Colonic mucosa (tissue), 4 donors: ENCODE results near the gene FBXL14. TPM values are rescaled to one million over a fixed set of nuclear protein-coding genes. Genes with fewer than 3 reads are reported as not detected.

Experiments
- DNase-seq: peaks from one replicate; pipeline ENCODE4 v3.0.0-alpha.2; 2020
- H3K27ac ChIP-seq: fragments of 200-600 bp; one replicate; pipeline ENCODE4 v1.8.0; 2021
- H3K27me3 ChIP-seq: fragments of 200-600 bp; one replicate; pipeline ENCODE4 v1.8.0; 2021
- H3K36me3 ChIP-seq: fragments of 200-600 bp; one replicate; pipeline ENCODE4 v1.8.0; 2021
- H3K4me1 ChIP-seq: fragments of 200-600 bp; one replicate; pipeline ENCODE4 v1.8.0; 2021; ENCODE audit warnings: mild to moderate bottlenecking
- H3K4me3 ChIP-seq: fragments of 200-600 bp; one replicate; pipeline ENCODE4 v1.8.0; 2021
- H3K9ac ChIP-seq, 2 donors: one replicate each; pipeline ENCODE4 v1.7.0; 2013; ENCODE audit warnings: control low read depth in 2 of 2, low read depth in 2 of 2, low read length in 2 of 2
- H3K9me3 ChIP-seq: fragments of 200-600 bp; one replicate; pipeline ENCODE4 v1.8.0; 2021
- intact Hi-C: fragments of 100-400 bp; cut with DNase I; formaldehyde crosslinking; loops from one replicate; pipeline ENCODE4 v1.14.1; 2022
- total RNA-seq, 2 donors: library from RNA; stranded (reverse); fragmentation: NEBNext Ultra II Directional in 1 of 2; extraction: Animal tissue kit (Norgen Biotek cat#: 25700) in 1 of 2; gene quantifications; one replicate each; pipeline ENCODE4 v1.2.1, GENCODE V29; 2021
- TF ChIP-seq, protein P1 (sequence below): fragments of 200-600 bp; IDR thresholded peaks from one replicate; pipeline ENCODE4 v1.8.0; 2022; ENCODE audit warnings: antibody characterized with exemption, mild to moderate bottlenecking
- donor health status: healthy.
- donor health status: DM: no; HTN: no; CAD: no.
- donor health status: DM: no; HTN: no; CAD: no.

The FBXL14 gene
- total RNA-seq, 2 donors from 2014 or later: 32.3 to 37.4 TPM

DNA sequence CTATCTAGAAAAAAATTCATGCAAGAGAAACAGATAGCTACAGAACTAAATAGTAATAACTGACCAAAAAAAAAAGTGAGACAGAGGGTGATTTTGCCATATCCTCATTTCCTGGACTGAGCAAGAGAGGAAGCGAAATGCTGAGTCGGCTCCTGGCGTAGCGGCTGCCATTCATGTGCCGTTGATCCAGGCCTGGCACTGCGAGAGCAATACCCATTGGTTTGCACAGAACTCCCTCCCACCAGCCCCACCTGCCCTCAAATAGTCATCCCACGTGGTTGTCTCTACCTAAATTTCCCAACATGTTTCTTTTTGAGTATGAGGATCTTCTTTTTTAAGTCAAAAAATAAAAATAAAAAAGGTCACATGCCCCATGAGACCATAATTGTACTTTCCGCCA is 25.2 kb upstream of the FBXL14 start:
- intact Hi-C loops: no loop called here

DNA sequence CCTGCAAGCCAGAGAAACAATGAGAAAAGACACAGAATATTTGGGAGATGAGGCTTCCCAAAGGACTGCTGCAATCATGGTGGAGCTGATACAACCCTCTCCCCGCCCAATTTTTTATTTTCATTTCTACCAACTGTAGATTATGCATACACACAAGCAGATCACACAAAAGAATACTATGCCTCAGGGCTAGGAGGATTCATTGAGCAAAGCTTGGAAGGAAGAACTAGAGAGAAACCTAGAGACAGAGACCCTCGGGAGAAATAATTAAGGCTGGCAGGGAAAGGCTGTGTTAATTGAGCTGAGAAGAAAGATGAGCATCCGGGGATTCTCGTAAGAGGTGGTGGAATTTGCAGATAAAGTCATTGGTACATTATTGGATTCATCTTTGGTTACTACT is 24.8 kb upstream of the FBXL14 start:
- no peak for DNase-seq
- Histone ChIP-seq H3K27ac (no peak overlapping the region), H3K9ac (no peak overlapping the region), H3K4me1 (no peaks in the 10 kb centered on the region), H3K4me3 (no peak overlapping the region), H3K36me3 (no peaks in the 10 kb centered on the region), H3K27me3 (no peaks in the 10 kb centered on the region), H3K9me3 (no peaks in the 10 kb centered on the region)
- TF ChIP-seq, protein P1, sequence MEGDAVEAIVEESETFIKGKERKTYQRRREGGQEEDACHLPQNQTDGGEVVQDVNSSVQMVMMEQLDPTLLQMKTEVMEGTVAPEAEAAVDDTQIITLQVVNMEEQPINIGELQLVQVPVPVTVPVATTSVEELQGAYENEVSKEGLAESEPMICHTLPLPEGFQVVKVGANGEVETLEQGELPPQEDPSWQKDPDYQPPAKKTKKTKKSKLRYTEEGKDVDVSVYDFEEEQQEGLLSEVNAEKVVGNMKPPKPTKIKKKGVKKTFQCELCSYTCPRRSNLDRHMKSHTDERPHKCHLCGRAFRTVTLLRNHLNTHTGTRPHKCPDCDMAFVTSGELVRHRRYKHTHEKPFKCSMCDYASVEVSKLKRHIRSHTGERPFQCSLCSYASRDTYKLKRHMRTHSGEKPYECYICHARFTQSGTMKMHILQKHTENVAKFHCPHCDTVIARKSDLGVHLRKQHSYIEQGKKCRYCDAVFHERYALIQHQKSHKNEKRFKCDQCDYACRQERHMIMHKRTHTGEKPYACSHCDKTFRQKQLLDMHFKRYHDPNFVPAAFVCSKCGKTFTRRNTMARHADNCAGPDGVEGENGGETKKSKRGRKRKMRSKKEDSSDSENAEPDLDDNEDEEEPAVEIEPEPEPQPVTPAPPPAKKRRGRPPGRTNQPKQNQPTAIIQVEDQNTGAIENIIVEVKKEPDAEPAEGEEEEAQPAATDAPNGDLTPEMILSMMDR: no peak
- intact Hi-C loops: no loop called here

More for the DNA sequence above, 25.2 kb upstream of the FBXL14 start:
- TF ChIP-seq, protein P1: no peak
- Histone ChIP-seq H3K9me3 (no peaks in the 10 kb centered on the region), H3K27me3 (no peaks in the 10 kb centered on the region), H3K4me1 (no peaks in the 10 kb centered on the region), H3K27ac (no peak overlapping the region), H3K36me3 (no peaks in the 10 kb centered on the region), H3K4me3 (no peak overlapping the region), H3K9ac (no peak overlapping the region)
- DNase-seq: no peak

DNA sequence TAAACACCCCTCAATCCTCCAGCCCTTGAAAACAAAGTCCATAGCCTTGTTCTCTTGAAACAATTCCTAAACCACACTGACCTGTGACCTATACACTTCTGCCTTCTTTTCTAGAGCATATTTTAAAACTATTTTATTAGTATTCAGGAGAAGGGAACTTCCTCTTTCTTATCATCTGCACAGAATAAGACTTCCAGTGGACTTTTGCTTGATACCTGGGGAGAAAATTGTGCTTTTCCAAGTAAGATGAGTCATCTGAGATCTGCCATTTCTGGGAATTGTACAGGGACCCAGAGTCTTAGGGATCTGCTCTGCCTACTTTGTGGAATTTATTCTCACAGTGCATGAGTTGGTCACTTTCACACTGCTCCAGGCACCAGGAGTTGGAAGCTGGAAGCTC is 24.1 kb upstream of the FBXL14 start:
- Histone ChIP-seq H3K36me3 (no peaks in the 10 kb centered on the region), H3K27me3 (no peaks in the 10 kb centered on the region), H3K9ac (no peak overlapping the region), H3K27ac (no peak overlapping the region), H3K4me1 (no peaks in the 10 kb centered on the region), H3K9me3 (no peaks in the 10 kb centered on the region), H3K4me3 (no peak overlapping the region)
- intact Hi-C loops: no loop called here
- no peak for DNase-seq
- TF ChIP-seq, protein P1: no peak

DNA sequence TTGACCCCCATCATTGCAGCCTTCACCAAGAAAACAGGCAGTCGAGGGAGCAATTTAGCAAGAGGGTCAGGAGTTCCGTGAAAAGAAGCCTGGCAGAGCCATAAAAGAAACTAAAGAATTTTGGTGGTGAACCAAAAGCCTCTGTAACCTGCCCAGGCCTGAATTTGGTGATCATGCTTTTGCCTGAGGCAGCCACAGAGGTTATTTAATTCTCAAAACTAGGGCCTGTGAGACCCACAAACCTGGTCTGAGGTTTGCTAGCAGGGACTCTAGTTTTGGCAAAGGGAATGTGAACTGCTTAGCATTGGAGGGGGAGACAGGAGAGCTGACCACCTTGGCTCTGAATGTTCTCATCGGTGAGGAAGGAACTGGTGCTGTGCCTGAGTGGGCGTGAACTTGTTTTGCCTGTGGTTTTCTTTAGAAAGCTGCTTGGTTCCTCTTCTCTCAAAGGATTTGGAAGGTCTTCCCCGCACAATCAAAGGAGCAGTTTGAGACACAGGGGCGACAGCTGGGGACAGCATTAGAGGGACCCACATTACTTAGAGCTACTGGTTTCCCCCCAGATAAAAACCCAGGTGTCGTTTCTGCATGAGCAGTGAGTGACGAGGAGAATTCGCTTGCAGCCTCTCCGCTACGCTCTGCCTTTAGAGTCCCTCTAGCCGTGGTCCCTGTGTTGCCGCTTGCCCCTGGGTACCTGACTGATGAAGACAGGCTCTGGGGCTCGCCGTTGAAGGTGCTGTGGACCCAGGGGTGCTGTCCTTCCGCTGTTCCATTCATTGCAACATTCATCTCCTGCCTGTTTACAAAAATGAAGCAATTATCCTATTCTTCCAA is 22.1 kb upstream of the FBXL14 start:
- Histone ChIP-seq H3K27ac (no peak overlapping the region), H3K4me3 (no peak overlapping the region), H3K27me3 (no peaks in the 10 kb centered on the region), H3K36me3 (no peaks in the 10 kb centered on the region), H3K9me3 (no peaks in the 10 kb centered on the region), H3K4me1 (no peaks in the 10 kb centered on the region), H3K9ac (no peak overlapping the region)
- TF ChIP-seq, protein P1: no peak
- no peak for DNase-seq
- intact Hi-C loops: no loop called here

DNA sequence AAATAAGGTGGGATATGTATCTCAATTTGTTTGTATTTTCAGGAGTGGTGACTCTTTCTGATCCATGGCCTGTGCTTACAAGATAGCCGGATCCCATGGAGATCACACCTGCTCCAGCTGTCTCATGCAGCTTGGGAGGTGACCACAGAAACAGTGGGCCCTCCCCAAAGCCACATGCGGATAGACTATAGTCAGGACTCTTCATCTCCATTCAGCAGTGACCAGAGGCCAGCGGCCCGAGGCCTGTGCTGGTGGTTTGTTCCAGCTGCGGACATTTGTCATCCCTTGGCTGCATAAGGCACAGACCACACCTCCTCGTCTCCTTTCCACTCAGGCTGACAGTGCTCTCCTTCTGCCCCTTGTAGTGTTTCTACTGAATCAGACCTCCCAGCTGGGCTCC is 20.0 kb upstream of the FBXL14 start:
- Histone ChIP-seq H3K27ac (no peak overlapping the region), H3K4me1 (no peaks in the 10 kb centered on the region), H3K9me3 (no peaks in the 10 kb centered on the region), H3K36me3 (no peaks in the 10 kb centered on the region), H3K27me3 (no peaks in the 10 kb centered on the region), H3K4me3 (no peak overlapping the region), H3K9ac (no peak overlapping the region)
- intact Hi-C loops: no loop called here
- DNase-seq: no peak
- TF ChIP-seq, protein P1: no peak
